Iris pigment epithelial cell (primary cell): ENCODE measurements around the gene FAM24B.
A peak's percentile ranks its signal among the peaks of the same experiment; 100 is the strongest.
"Not testable (repeated sequence)": the region's sequence is repeated elsewhere in the genome, so short reads cannot be mapped to it uniquely, and the experiment has no call there.

ENCODE experiments used
- DNase-seq: peaks from one replicate; pipeline ENCODE4 v3.0.0-alpha.2; 2011; ENCODE audit warnings: low read depth

FAM24B gene, protein sequence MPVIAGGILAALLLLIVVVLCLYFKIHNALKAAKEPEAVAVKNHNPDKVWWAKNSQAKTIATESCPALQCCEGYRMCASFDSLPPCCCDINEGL

DNA sequence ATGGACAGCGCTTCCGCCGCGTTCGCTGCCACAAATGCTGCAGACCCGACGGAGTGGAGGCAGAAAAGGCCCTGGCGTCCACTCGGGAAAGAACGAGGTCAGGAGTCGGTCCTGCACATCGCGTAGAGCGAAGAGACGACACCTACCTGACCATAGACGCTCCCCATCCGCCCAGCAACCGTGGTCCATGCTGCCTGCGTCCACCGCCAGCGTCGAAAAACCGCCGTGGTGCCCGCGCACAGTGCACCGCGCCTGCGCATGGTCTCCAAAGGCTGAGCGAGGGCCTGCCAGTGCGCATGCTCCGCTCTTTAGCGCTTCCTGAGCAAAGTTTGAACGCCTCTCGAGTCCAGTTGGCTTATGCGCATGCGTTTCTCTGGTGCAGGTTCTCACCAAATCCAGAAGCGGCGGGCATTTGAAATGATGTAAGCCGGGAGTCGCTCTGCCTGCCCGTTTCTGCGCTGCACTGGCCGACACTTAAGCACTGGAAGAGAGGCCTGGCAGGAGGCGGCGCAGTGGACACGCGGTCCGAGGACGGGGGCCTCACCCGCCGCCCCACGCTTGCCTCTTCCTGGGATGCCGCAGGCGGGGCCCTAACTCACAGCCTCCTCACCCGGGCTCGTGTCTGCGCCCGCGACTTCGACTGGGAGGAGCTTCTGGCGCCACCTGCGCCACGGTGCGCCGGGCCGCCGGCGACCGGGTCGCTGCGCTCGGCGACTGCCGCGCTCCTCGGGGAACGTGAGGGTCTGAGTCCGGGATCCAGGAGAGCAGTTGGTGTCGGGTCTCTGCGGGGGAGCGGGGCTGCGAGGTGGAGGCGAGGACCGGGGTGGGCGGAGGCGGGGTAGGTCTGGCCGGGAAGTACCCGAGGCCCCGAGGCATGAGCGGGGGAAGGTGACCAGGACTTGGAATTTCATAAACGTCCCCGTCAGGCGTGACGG is at the start of gene FAM24B:
TSS of gene FAM24B (minus strand) at position 243 of the 935 bp plus-strand sequence. CDS start 29,066 bp downstream, outside the sequence.
- peak; percentile 97 for DNase-seq

DNA sequence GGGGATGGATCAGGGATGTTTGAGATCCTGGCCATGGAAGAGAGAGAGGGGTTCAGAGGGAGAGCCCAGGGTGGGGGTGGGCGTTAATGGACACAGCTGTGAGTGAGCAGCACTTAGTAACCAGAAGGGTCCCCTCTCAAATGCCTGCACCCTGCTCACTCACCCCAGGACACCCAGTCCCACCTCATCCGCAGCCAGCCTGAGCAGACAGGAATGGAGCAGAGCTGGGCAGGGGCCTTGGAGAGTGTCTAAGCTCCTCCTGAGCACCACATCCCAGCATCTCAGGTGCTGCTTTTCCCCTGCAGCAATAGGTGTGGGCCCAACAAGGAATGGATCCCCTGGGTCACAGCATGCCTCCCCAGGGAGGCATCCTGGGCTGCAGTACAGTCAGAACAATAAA is 36.3 kb upstream of the FAM24B start:
- no peak for DNase-seq

DNA sequence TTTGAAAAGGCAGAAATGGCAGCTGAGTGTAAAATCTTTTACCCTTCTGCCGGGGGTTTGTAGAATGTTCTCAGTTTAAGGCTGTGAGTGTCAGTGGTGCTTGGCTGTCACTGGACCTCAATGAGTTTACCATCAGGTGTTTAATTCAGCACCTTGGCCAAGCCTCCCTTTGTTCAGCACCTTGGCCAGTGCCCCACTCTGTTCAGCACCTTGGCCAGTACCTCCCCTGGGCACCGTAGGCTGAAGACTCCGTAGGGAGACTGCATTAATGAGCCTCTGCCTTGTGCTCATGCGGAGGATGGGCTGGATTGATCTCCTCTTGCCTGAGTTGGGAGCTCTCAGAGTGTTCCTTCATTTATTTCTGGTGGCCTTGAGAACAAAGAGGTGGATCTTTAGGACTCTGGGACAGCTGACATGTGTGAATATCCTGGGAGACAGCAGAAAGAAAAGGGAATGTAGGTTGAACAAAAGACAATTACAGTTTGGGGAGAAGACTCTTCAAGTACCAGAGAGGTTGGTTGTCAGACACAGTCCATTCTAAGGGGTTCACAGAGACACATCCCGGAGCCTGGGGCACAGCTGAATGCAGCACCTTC is 32.6 kb upstream of the FAM24B start:
- peak; percentile 47 for DNase-seq

DNA sequence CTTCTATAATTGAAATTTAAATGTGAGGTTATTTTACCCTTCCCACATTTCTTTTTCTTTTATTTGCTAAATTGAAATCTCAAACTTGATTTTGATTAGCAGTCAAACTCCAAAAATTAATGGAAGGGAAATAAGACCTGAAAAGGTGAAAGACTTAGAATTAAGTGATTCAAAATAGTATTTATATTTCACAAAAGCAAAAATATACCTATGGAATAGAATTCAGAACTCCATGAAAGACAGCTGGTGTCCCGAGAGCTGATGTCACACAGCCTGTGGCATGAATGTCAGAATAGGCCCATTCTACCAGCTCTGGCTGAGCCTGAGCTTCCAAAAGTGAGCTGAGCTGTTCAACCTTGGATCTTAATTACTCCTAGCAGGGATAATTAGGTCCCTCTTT is 30.9 kb upstream of the FAM24B start, which contains the start of gene FAM24A:
TSS of gene FAM24A (plus strand) at position 301 of the 400 bp plus-strand sequence. CDS start 1,025 bp downstream, outside the sequence.
- DNase-seq: no peak

DNA sequence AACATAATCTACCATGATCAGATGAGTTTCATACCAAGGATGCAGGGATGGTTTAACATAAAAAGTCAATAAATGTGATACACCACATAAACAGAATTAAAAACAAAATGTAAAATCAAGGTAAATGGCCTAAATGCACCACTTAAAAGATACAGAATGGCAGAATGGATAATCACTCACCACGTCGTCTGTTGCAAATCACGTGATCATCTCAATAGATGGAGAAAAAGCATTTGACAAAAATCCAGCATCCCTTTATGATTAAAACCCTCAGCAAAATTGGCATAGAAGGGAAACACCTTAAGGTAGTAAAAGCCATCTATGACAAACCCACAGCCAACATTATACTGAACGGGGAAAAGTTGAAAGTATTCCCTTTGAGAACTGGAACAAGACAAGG is 24.5 kb upstream of the FAM24B start:
- DNase-seq: not testable (repeated sequence)

DNA sequence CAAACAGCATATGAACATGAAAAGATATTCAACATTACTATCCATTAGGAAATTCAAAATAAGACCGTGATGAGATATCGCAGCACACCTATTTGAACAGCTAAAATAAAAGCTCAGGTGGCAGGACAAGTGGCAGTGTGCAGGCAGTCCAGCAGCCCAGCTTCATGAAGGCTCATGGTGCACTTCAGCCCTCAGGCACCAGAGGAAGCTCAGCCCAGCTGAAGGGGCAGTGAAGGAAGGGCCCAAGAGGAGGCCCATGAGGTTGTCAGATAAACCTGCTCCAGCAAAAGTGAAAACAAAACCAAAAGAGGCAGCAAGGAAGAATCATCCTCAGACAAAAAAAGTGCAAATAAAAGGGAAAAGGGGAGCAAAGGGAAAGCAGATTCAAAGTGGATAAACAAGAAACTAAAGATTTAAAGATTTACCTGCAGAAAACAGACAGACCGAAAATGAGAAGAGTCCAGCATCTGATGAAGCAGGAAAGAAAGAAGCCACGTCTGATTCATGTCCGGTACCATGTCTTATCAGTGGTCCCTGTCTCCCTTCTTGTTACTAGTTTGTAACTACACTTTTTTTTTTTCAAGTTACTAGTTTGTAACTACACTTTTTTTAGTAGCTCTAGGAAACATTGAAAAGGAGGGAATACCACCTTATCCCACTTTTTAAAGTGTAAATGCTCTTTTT is 15.0 kb upstream of the FAM24B start:
- DNase-seq: no peak

DNA sequence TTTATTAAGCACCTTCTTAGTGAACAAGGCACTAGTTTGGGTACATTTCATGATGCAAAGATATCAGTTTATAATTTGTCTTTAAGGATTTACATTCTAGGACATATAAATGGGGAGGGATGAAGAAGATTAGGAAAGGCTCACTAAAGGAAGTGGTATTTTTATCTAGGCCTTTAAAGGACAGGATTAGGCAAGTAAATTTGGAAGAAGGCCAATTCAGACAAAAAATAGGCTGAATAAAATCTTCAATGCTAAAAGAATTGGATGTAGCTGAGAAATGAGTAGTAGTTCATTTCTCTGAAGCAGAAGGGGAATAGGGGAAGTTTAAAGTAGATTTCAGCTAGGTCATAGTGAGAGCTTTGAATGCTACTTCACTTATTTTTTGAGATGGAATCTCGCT is 4.8 kb upstream of the FAM24B start:
- peak; percentile 35 for DNase-seq

DNA sequence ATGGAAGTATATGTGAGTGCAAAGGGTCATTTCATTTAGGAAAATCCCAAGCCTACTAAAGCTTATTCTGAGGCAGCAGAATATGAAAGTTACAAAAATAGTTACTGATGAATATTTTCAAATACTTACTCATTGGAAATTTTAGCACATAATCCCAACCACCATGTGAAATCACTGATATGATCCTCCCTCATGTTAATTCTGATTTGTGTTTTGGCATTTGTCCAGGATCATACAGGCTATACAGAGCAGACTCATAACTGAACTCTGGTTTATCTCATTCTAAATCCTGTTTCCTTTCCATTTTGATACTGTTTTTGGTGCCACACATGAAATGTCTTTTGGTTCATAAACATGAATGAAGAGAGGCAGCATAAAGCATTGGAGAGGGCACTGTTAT is 3.4 kb upstream of the FAM24B start:
- no peak for DNase-seq

DNA sequence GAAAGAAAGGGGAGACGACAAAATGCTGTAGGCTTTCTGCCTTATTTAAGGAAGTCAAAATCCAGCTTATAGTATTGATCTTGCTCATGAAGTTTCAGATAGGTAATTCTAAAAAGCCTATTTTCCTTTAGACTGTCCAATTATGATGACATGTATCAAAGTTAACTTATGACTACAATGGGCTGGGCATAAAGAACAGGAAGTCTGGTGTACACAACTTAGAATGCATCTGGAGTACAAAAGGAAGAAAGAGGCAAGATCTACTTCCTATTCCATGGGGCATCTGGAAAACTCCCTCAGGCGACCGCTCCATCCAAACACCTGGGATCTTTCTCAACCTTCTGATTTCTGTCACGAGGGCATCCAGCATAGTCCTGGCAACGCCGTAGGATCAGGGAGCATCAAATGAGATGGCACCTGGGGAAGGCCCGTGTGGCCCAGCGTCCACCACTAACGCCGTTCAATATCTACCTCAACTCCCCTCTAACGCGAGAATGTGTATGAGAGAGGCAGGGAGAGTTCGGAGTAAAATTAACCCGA is 512 bp downstream of the FAM24B start:
- peak; percentile 23 for DNase-seq

DNA sequence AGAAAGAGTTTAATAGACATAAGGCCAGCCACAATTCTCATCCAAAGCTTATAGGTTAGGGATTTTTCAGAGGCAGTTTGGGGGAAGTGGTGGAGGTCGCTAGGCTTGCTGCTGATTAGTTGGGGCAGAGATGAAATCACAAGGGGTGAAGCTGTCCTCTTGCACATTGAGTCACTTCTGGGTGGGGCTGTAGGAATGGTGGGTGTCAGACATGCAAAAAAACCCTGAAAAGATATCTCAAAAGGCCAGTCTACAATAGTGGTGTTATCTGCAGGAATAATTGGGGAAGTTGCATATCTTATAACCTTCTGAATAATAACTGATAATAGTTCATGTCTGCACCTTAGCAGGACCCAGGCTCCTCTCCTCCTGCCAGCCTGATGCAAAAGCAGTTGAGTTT is 2.1 kb downstream of the FAM24B start:
- DNase-seq: no peak

DNA sequence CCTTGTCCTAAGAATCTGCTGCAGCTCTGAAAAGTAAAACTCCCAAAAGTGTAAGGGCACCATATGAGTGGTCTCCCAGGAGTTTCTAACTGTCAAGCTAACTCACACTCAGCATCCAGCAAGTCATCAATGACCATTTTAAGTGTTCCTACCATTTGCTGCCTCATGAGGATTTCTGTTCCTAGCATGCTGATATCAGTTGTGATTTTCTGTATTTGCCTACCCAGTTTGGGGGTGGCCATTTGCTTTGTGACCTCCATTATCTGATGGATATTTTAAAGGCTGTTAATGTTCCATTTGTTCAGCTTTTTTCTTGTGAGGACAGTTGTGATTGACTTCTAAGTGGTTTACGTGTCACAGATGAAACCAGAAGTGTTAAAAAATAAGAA is 2.9 kb downstream of the FAM24B start:
- no peak for DNase-seq

DNA sequence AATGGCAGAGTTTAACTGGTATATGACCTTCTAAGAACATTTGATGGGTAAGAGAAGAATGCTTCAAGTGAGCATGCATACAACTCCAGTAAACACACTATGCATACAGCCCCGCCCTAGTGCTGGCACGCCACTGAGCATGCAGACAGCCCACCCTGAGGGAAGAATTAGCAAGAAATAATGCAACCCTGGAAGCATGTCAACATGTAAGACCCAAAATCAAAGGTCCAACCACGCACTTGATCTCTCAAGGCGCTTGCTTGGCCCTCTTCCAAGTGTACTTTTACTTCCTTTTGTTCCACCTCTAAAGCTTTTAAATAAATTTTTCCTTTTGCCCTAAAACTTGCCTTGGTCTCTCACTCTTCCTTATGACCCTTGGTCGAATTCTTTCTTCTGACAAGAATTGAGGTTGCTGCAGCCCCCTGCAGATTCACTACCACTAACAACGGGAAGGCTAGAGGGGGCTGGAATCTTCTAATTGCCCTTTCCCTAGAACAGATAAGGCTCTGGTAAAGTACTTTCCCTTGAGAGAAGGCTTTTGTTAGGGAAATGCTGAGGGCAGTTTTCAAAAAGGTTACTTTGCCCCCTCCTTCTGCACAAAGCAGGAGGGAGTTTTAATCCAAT is 3.4 kb downstream of the FAM24B start:
- DNase-seq: no peak

DNA sequence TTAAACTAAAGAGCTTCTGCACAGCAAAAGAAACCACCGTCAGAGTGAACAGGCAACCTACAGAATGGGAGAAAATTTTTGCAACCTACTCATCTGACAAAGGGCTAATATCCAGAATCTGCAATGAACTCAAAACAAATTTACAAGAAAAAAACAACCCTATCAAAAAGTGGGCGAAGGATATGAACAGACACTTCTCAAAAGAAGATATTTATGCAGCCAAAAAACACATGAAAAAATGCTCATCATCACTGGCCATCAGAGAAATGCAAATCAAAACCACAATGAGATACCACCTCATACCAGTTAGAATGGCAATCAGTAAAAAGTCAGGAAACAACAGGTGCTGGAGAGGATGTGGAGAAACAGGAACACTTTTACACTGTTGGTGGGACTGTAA is 7.4 kb downstream of the FAM24B start:
- not testable (repeated sequence) for DNase-seq

DNA sequence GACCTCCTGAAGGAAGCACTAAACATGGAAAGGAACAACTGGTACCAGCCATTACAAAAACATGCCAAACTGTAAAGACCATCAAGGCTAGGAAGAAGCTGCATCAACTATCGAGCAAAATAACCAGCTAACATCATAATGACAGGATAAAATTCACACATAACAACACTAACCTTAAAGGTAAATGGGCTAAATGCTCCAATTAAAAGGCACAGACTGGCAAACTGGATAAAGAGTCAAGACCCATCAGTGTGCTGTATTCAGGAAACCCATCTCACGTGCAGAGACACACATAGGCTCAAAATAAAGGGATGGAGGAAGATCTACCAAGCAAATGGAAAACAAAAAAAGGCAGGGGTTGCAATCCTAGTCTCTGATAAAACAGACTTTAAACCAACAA is 10.6 kb downstream of the FAM24B start:
- DNase-seq: not testable (repeated sequence)

DNA sequence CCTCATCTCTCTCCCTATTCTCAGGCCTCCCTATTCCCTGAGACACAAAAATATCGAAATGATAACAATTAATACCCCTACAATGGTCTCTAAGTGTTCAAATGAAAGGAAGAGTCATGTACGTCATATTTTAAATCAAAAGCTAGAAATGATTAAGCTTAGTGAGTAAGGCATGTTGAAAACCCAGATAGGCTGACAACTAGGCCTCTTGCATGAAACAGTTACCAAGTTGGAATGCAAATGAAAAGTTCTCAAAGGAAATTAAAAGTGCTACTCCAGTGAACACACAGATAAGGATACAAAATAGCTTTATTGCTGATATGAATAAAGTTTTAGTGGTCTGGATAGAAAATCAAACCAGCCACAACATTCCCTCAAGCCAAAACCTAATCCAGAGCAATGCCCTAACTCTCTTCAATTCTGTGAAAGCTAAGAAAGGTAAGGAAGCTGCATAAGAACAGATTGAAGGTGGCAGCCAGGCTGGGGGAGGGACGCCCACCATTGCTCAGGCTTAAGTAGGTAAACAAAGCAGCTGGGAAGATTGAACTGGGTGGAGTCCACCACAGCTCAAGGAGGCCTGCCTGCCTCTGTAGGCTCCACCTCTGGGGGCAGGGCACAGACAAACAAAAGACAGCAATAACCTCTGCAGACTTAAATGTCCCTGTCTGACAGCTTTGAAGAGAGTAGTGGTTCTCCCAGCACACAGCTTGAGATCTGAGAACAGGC is 12.5 kb downstream of the FAM24B start:
- DNase-seq: peak; percentile 67

DNA sequence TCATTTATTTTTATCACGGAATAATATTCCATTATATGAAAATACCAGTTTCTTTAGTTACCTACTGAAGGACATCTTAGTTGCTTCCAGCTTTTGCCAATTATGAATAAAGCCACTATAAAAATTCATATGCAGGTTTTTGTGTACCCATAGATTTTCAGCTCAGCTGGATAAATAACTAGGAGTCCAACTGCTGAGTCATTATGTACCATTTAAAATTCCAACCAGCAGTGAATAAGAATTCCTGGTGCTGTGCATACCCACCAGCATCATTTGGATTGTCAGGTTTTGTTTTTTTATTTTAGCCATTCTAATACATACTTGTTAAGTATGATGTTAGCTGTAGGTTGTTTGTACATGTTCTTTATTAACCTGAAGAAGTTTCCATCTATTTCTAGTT is 14.5 kb downstream of the FAM24B start:
- DNase-seq: peak; percentile 57

DNA sequence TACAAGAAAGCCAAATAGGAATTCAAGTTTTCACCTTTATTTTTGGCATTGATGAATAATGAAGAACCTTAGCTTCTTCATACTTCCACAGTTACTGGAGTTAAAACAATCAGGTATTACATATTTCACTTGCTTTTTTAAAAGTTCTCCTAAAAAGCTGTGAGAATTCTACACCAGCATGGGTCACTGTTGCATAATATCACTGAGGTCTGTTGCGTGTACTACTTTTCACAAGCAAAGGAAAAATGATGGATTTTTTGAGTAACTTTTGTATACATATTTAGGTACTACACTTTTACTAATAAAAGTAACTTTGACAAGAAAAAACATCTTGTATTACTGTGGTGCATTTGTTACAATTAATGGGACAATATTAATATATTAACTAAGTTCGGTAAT is 15.2 kb downstream of the FAM24B start:
- DNase-seq: peak; percentile 57

DNA sequence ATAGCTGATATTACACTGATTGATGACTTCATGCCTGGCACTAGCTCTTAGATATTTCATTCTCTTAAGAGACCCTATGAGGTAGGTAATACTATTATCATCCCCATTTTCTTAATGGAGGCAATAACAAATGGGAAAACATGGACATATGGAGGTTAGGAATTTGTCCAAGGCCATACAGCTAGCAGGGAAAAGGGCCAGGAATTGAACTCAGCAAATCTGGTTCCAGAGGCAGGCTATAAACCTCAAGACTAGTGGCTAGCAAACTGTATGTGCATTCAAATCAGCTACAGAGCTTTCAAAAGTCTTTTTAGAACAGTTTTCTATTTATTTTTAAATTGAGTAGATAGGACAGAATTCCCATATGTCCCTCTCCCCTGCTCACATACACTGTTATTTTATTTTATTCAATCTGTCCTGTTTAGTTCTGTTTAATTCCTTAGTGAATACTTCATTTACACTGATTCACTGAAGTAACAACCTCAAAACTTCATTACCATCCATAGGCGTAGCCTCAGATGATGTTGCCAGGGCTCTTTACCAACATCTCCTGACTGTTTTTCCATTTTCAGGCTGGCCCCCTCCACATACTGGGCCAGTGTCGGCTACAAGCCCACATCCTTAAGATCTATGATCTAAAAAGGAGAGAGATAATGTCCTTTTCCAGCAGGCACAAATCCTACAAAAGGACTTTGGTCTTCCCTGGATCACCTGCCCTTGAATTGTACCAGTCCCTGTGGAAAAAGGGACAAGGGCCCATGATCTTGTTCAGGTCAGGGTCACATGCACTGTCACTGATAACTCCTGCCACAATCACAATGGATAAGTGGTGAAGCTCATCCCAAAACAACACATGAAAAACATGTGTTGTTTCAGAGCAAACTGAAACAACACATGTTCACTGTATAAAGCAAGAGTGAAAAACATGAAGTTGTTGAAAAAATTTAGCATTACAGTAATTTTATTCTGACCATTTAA is 15.9 kb downstream of the FAM24B start:
- DNase-seq: no peak

DNA sequence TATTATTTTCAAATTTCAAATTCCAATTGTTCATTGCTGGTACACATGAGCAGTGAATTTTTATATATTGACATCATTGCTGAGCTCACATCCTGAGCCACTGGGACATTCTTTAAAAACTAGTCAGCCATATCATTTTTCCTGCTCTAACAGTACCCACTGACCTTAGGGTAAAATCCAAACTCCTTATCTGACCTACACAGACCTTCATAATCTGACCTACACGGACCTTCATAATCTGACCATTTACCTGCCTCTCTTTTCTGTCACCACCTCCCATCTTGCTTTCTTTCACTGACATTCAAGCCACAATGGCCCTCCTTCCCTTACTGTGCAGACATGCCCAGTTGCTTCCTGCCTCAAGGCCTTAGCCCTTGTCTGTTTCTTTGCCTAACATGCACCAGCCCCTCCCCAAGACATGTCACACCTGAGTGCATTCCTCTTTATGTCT is 17.6 kb downstream of the FAM24B start:
- peak; percentile 83 for DNase-seq

DNA sequence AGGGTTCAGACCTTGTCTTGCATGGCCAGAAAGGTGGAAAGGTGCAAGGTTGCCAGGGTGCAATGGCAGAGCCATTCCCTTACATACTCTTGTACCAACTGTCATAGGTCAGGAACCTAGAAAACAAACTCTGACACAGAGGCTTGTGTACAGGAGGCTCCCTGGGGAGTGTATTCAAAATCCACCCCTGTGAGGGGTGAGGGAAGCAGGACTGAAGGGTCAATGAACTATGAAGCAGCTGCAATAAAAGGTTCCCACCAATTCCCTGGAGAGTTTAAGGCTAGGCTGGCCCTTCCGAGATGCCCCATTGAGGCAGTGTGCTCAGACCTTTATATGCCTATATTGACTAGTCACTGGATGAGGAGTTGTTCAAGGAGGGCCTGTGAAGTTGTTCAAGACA is 19.9 kb downstream of the FAM24B start:
- no peak for DNase-seq
